Right lobe of liver (tissue), 4 donors: ENCODE measurements around the gene NLRC5.

Source experiments
- POLR2A ChIP-seq: fragments of 450-650 bp; IDR thresholded peaks from one replicate; pipeline ENCODE4 v1.6.1; 2017; ENCODE audit warnings: antibody characterized with exemption, mild to moderate bottlenecking
- TF ChIP-seq, protein P1 (sequence below), 4 donors: fragments of 200-600 bp in 3 of 4; fragments of 450-650 bp in 1 of 4; IDR thresholded peaks; one replicate each; pipeline versions ENCODE4 v1.5.1 to v1.8.0; 2016 to 2022; ENCODE audit warnings: antibody characterized with exemption in 4 of 4, mild to moderate bottlenecking in 2 of 4
- donor health status: DM: no; HTN: no; CAD: no.
- donor health status: DM: no; HTN: no; CAD: no.
- donor health status: DM: no; HTN: yes; CAD: no.

DNA sequence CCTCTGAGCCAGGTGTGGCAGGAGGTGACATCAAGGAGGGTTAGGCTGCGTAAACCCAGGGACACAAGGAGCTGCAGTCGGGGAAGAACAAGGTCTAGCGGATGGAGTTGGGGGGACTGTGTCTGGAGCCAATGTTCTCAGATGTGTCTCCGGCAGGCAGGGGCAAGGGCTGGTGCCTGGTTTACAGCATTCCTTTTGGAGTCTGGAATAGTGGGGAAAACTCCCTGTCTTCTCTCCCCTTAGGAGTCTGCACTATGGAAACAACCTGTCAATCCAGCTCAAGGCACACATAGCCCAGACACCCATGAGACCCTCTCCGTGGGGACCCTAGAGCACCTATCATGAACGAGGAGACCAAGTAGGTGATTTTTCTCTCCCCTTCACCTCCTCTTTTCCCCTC lies 27.5 kb downstream of the NLRC5 start:
- no peak for TF ChIP-seq POLR2A
- TF ChIP-seq, protein P1, sequence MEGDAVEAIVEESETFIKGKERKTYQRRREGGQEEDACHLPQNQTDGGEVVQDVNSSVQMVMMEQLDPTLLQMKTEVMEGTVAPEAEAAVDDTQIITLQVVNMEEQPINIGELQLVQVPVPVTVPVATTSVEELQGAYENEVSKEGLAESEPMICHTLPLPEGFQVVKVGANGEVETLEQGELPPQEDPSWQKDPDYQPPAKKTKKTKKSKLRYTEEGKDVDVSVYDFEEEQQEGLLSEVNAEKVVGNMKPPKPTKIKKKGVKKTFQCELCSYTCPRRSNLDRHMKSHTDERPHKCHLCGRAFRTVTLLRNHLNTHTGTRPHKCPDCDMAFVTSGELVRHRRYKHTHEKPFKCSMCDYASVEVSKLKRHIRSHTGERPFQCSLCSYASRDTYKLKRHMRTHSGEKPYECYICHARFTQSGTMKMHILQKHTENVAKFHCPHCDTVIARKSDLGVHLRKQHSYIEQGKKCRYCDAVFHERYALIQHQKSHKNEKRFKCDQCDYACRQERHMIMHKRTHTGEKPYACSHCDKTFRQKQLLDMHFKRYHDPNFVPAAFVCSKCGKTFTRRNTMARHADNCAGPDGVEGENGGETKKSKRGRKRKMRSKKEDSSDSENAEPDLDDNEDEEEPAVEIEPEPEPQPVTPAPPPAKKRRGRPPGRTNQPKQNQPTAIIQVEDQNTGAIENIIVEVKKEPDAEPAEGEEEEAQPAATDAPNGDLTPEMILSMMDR (IDR thresholded peaks at IDR 0.05) = no peak
